Prostate gland (tissue), 2 donors: ENCODE data around the gene SLC35E3. TPM values are rescaled to one million over a fixed set of nuclear protein-coding genes. Genes with fewer than 3 reads are reported as not detected.

Experiments used
- DNase-seq: peaks from one replicate; pipeline ENCODE4 v3.0.0-alpha.2; 2019; ENCODE audit warnings: low spot score
- H3K27ac ChIP-seq, 2 donors: fragments of 200-600 bp; sonication (generic); 2 replicates each; pipeline ENCODE4 v1.5.1; 2017 to 2019
- H3K27me3 ChIP-seq: fragments of 200-600 bp; sonication (generic); replicated peaks from 2 replicates; pipeline ENCODE4 v1.5.1; 2019; ENCODE audit not compliant: insufficient read depth
- H3K36me3 ChIP-seq, 2 donors: fragments of 200-600 bp; sonication (generic); 1 replicate in 1 of 2; 2 replicates in 1 of 2; pipeline versions ENCODE4 v1.5.1 to v1.8.1; 2017 to 2019
- H3K4me1 ChIP-seq: fragments of 200-600 bp; sonication (generic); replicated peaks from 2 replicates; pipeline ENCODE4 v1.5.1; 2019
- H3K4me3 ChIP-seq, 2 donors: fragments of 200-600 bp; sonication (generic); 2 replicates each; pipeline ENCODE4 v1.5.1; 2017 to 2019
- H3K9me3 ChIP-seq: fragments of 200-600 bp; sonication (generic); 2 replicates; pipeline ENCODE4 v1.5.1; 2017
- CTCF ChIP-seq, 4 experiments: fragments of 200-600 bp in 2 of 4; fragments of 450-650 bp in 2 of 4; sonication (generic) in 2 of 4; IDR thresholded peaks; 1 replicate in 3 of 4; 2 replicates in 1 of 4; pipeline ENCODE4 v1.5.1; 2016 to 2019; ENCODE audit warnings: antibody characterized with exemption in 4 of 4, mild to moderate bottlenecking in 2 of 4, moderate library complexity in 2 of 4
- POLR2A ChIP-seq: fragments of 450-650 bp; IDR thresholded peaks from one replicate; pipeline ENCODE4 v1.6.1; 2016; ENCODE audit warnings: antibody characterized with exemption, mild to moderate bottlenecking
- POLR2AphosphoS5 ChIP-seq: sonication (generic); formaldehyde crosslinking; IDR thresholded peaks from one replicate; pipeline ENCODE4 v1.6.1; 2017; ENCODE audit warnings: antibody characterized with exemption
- WGBS: methylation state at CpG from one replicate; pipeline ENCODE4 v1.1.5; 2018; 5-methylcytosine and 5-hydroxymethylcytosine counted together
- intact Hi-C: fragments of 100-400 bp; cut with DNase I; formaldehyde crosslinking; loops from one replicate; pipeline ENCODE4 v1.14.2; 2022
- total RNA-seq, 2 donors: library from RNA; depleted of rRNA; stranded (reverse); fragments of >200 nt; gene quantifications; one replicate each; pipeline ENCODE4 v1.1.0, GENCODE V29; 2016

SLC35E3 gene
- total RNA-seq, 2 donors from 2014 or later = 8.9 to 10.3 TPM

- 89% methylated on average over 4 of the region's 4 CpGs for WGBS
- no peaks in the 10 kb centered on the region for H3K36me3 ChIP-seq
- no peaks in the 10 kb centered on the region for H3K9me3 ChIP-seq
- H3K4me1 ChIP-seq = no peaks in the 10 kb centered on the region
- H3K4me3 ChIP-seq = no peak overlapping the region
- no peaks in the 10 kb centered on the region for H3K27me3 ChIP-seq
- TF ChIP-seq POLR2AphosphoS5 (no peak), POLR2A (no peak), CTCF (IDR thresholded peaks at IDR 0.05) (no peak)
- intact Hi-C loops = no loop called here
- no peak overlapping the region for H3K27ac ChIP-seq
- DNase-seq = no peak
These were observed 22.5 kb downstream of the SLC35E3 start for GRCh38 chr12:68768431-68768939.

GRCh38 chr12:68769941-68770340, 24.0 kb downstream of the SLC35E3 start:
- no peak for DNase-seq
- Histone ChIP-seq H3K27ac (no peak overlapping the region), H3K9me3 (no peaks in the 10 kb centered on the region), H3K4me1 (no peaks in the 10 kb centered on the region), H3K36me3 (no peaks in the 10 kb centered on the region), H3K27me3 (no peaks in the 10 kb centered on the region), H3K4me3 (no peak overlapping the region)
- TF ChIP-seq POLR2AphosphoS5 (no peak), POLR2A (no peak), CTCF (IDR thresholded peaks at IDR 0.05) (no peak)
- intact Hi-C loops = no loop called here
- WGBS = 73% methylated on average over 1 of the region's 1 CpG

- TF ChIP-seq CTCF (IDR thresholded peaks at IDR 0.05) (no peak), POLR2AphosphoS5 (no peak), POLR2A (no peak)
- intact Hi-C loops = no loop called here
- Histone ChIP-seq H3K27me3 (no peaks in the 10 kb centered on the region), H3K27ac (no peak overlapping the region), H3K9me3 (no peaks in the 10 kb centered on the region), H3K36me3 (no peaks in the 10 kb centered on the region), H3K4me1 (no peaks in the 10 kb centered on the region), H3K4me3 (no peak overlapping the region)
- whole genome bisulfite sequencing = 82% methylated on average over 5 of the region's 5 CpGs
- DNase-seq = no peak
These were observed 25.4 kb downstream of the SLC35E3 start for GRCh38 chr12:68771223-68771925.

GRCh38 chr12:68772714-68773113, 26.7 kb downstream of the SLC35E3 start:
- Histone ChIP-seq H3K4me1 (no peaks in the 10 kb centered on the region), H3K27me3 (no peaks in the 10 kb centered on the region), H3K27ac (no peak overlapping the region), H3K4me3 (no peak overlapping the region), H3K9me3 (no peaks in the 10 kb centered on the region), H3K36me3 (no peaks in the 10 kb centered on the region)
- intact Hi-C loops = no loop called here
- no peak for DNase-seq
- WGBS = 79% methylated on average over 8 of the region's 8 CpGs
- no peak for TF ChIP-seq POLR2A
- no peak for TF ChIP-seq POLR2AphosphoS5
- TF ChIP-seq CTCF (IDR thresholded peaks at IDR 0.05) = no peak

GRCh38 chr12:68773582-68773981, 27.6 kb downstream of the SLC35E3 start:
- H3K4me3 ChIP-seq = no peak overlapping the region
- H3K9me3 ChIP-seq = no peaks in the 10 kb centered on the region
- no peaks in the 10 kb centered on the region for H3K27me3 ChIP-seq
- no peaks in the 10 kb centered on the region for H3K36me3 ChIP-seq
- no peak overlapping the region for H3K27ac ChIP-seq
- WGBS = 93% methylated on average over 5 of the region's 5 CpGs
- TF ChIP-seq POLR2A (no peak), CTCF (IDR thresholded peaks at IDR 0.05) (no peak), POLR2AphosphoS5 (no peak)
- DNase-seq = no peak
- no peaks in the 10 kb centered on the region for H3K4me1 ChIP-seq
- intact Hi-C loops = no loop called here
